A549 (cell line): ENCODE results near the gene MNS1.

Experiments used
- BHLHE40 ChIP-seq: IDR thresholded peaks from 2 replicates; pipeline ENCODE4 v1.6.1; 2012; ENCODE audit warnings: low read depth, low read length, inconsistent platforms
- JUNB ChIP-seq: fragments of >200 bp; sonication (Bioruptor Twin); formaldehyde crosslinking; IDR thresholded peaks from 2 replicates; pipeline ENCODE4 v1.6.1; 2016
- MAFK ChIP-seq: fragments of 450-650 bp; IDR thresholded peaks from 2 replicates; pipeline ENCODE4 v1.6.1; 2014; ENCODE audit not compliant: partially characterized antibody
- RARB ChIP-seq: fragments of 250-450 bp; sonication (Bioruptor Pico); IDR thresholded peaks from 2 replicates; pipeline ENCODE4 v1.8.0; 2021; ENCODE audit warnings: mild to moderate bottlenecking, moderate library complexity
- TF ChIP-seq, protein P1 (sequence below): IDR thresholded peaks from 2 replicates; pipeline ENCODE4 v1.6.1; 2012; ENCODE audit warnings: low read depth, borderline replicate concordance
- TF ChIP-seq, protein P2 (sequence below): fragments of >200 bp; sonication (Bioruptor Twin); formaldehyde crosslinking; IDR thresholded peaks from 2 replicates; pipeline ENCODE4 v1.6.1; 2016
- TF ChIP-seq, protein P3 (sequence below): fragments of >200 bp; sonication (Bioruptor Twin); formaldehyde crosslinking; IDR thresholded peaks from 3 replicates; pipeline ENCODE4 v1.5.1; 2016
- TF ChIP-seq, protein P4 (sequence below): fragments of >200 bp; sonication (Bioruptor Twin); formaldehyde crosslinking; IDR thresholded peaks from 3 replicates; pipeline ENCODE4 v1.6.1; 2016
- TF ChIP-seq, protein P5 (sequence below): fragments of 250-450 bp; sonication (Bioruptor Pico); IDR thresholded peaks from 2 replicates; pipeline ENCODE4 v1.5.0; 2021; ENCODE audit warnings: mild to moderate bottlenecking, moderate library complexity, borderline replicate concordance

DNA sequence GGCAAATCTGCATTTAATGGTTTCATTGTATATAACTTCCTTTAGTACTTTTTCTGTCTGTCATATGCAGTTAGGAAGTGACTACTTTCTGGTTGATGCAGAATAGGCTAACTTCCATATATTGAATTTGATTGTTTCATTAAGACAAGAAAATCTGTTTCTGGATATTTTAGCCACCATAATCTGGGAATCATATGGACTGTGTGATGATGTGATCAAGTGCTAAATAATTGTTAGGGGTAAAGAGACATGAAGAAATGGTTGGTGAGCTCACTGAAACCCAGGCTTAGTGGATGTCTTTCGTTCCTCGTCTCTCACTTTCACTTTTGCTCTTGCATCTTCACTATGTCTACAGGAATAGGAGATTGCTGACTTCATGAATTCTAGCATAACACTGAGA, 3.5 kb upstream of the MNS1 start:
- TF ChIP-seq, protein P1, sequence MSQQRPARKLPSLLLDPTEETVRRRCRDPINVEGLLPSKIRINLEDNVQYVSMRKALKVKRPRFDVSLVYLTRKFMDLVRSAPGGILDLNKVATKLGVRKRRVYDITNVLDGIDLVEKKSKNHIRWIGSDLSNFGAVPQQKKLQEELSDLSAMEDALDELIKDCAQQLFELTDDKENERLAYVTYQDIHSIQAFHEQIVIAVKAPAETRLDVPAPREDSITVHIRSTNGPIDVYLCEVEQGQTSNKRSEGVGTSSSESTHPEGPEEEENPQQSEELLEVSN, result no peak
- no peak for TF ChIP-seq RARB (CRISPR knock-in tag)
- TF ChIP-seq, protein P2, sequence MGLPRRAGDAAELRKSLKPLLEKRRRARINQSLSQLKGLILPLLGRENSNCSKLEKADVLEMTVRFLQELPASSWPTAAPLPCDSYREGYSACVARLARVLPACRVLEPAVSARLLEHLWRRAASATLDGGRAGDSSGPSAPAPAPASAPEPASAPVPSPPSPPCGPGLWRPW, result no peak
- TF ChIP-seq, protein P3, sequence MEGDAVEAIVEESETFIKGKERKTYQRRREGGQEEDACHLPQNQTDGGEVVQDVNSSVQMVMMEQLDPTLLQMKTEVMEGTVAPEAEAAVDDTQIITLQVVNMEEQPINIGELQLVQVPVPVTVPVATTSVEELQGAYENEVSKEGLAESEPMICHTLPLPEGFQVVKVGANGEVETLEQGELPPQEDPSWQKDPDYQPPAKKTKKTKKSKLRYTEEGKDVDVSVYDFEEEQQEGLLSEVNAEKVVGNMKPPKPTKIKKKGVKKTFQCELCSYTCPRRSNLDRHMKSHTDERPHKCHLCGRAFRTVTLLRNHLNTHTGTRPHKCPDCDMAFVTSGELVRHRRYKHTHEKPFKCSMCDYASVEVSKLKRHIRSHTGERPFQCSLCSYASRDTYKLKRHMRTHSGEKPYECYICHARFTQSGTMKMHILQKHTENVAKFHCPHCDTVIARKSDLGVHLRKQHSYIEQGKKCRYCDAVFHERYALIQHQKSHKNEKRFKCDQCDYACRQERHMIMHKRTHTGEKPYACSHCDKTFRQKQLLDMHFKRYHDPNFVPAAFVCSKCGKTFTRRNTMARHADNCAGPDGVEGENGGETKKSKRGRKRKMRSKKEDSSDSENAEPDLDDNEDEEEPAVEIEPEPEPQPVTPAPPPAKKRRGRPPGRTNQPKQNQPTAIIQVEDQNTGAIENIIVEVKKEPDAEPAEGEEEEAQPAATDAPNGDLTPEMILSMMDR, result no peak
- no peak for TF ChIP-seq JUNB
- no peak for TF ChIP-seq BHLHE40
- TF ChIP-seq, protein P4, sequence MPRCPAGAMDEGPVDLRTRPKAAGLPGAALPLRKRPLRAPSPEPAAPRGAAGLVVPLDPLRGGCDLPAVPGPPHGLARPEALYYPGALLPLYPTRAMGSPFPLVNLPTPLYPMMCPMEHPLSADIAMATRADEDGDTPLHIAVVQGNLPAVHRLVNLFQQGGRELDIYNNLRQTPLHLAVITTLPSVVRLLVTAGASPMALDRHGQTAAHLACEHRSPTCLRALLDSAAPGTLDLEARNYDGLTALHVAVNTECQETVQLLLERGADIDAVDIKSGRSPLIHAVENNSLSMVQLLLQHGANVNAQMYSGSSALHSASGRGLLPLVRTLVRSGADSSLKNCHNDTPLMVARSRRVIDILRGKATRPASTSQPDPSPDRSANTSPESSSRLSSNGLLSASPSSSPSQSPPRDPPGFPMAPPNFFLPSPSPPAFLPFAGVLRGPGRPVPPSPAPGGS, result no peak
- no peak for TF ChIP-seq MAFK
- TF ChIP-seq, protein P5, sequence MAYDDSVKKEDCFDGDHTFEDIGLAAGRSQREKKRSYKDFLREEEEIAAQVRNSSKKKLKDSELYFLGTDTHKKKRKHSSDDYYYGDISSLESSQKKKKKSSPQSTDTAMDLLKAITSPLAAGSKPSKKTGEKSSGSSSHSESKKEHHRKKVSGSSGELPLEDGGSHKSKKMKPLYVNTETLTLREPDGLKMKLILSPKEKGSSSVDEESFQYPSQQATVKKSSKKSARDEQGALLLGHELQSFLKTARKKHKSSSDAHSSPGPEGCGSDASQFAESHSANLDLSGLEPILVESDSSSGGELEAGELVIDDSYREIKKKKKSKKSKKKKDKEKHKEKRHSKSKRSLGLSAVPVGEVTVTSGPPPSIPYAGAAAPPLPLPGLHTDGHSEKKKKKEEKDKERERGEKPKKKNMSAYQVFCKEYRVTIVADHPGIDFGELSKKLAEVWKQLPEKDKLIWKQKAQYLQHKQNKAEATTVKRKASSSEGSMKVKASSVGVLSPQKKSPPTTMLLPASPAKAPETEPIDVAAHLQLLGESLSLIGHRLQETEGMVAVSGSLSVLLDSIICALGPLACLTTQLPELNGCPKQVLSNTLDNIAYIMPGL (CRISPR knock-in tag), result no peak
